NK-92 treated with Interleukin-12 subunit alpha and Interleukin-12 subunit beta, amount 100 ng/mL, for 24 hours (cell line): Measurements from ENCODE around the gene CENPM.

ENCODE experiments used
- DNase-seq: peaks from one replicate; lab custom pipeline; 2025; lab: John Stamatoyannopoulos, UW

CENPM gene

GRCh38 chr22:41893591-41894375 lies 53.2 kb downstream of the CENPM start:
- DNase-seq = no peak

GRCh38 chr22:41892721-41893120 lies 54.2 kb downstream of the CENPM start:
- no peak for DNase-seq

- DNase-seq = no peak
Measured at GRCh38 chr22:41891407-41891806, 55.5 kb downstream of the CENPM start.
